Rectal smooth muscle tissue (tissue), 1 donor: ENCODE data around the gene CELF4.

Source experiments
- H3K27ac ChIP-seq: one replicate; pipeline ENCODE4 v1.7.0; 2013; ENCODE audit warnings: low read depth, low read length, inconsistent platforms
- H3K27me3 ChIP-seq: one replicate; pipeline ENCODE4 v1.7.0; 2013; ENCODE audit warnings: low read length; ENCODE audit not compliant: control insufficient read depth, insufficient read depth
- H3K36me3 ChIP-seq: one replicate; pipeline ENCODE4 v1.7.0; 2013; ENCODE audit warnings: low read length; ENCODE audit not compliant: control insufficient read depth, insufficient read depth
- H3K4me1 ChIP-seq: one replicate; pipeline ENCODE4 v1.7.0; 2013; ENCODE audit warnings: low read length; ENCODE audit not compliant: control insufficient read depth, insufficient read depth
- H3K4me3 ChIP-seq: one replicate; pipeline ENCODE4 v1.7.0; 2013; ENCODE audit warnings: low read length
- H3K9ac ChIP-seq: one replicate; pipeline ENCODE4 v1.7.0; 2013; ENCODE audit warnings: low read length

The CELF4 gene

DNA sequence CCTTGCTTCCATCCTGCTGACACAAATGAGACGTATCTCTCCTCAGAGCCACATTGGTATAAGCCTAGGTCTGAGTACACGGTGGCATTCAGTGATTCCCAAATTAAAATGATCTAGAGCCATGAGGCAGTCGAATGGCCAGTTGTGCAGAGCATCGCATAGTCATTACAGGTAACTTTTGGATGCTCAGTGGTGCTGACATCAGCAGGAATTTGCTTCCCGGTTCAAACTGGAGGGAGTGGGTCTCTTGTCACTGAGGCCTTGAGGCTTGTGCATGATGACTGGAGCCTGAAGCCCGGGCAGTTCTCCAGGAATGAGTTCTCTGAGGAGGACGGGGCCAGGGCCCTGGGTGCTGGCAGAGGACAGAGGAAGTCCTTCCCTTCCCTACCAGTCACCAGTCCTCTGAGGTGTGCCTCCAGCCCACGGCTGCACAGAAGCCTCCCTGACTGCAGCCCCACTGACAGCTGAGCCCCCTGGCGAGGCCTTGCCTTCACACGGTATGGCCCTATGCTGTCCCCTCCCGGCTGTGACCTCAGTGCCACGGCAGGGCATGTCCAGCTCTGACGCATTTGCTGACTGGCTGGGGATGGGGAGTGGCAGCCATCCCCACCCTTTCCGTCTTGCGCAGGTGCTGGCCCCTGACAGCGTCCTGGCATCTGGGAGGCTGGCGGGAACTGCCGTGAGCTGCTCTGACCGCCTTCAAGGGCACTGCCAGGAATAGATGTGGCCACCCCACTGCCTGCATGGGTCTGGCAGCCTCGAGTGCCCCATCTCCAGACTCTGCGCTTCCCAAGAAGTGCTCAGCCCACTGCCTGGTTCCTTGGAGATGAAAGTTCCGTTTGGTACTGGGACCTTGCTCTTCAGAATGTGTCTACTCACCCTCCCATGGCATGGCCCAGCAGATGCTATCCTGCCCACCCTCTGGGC, 117.4 kb downstream of the CELF4 start:
- Histone ChIP-seq H3K27ac (no peak overlapping the region), H3K4me3 (no peak overlapping the region), H3K9ac (no peak overlapping the region), H3K36me3 (no peaks in the 10 kb centered on the region), H3K27me3 (peaks cover 4% of the 10 kb centered on the region), H3K4me1 (peaks cover 11% of the 10 kb centered on the region)

DNA sequence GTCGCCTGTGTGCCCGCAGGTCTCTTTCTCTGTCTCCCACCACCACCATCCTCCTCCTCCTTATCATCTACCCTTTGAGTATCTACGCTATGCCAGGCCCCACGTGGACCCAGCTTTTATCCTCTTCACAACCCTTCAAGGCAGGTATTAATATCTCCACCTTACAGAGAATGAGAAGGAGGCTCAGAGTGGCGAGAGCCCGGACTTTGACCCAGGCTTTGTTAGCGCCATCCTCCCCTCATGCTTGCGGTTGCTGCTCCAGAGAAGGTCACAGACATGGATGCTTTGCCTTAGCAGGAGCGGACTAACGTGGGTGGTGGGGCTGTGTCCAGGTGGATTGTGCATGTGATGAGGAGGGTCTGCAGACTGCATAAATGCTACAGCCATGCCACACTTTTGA, 119.8 kb downstream of the CELF4 start:
- Histone ChIP-seq H3K27me3 (peaks cover 4% of the 10 kb centered on the region), H3K4me1 (peaks cover 4% of the 10 kb centered on the region), H3K9ac (no peak overlapping the region), H3K27ac (no peak overlapping the region), H3K4me3 (no peak overlapping the region), H3K36me3 (no peaks in the 10 kb centered on the region)

DNA sequence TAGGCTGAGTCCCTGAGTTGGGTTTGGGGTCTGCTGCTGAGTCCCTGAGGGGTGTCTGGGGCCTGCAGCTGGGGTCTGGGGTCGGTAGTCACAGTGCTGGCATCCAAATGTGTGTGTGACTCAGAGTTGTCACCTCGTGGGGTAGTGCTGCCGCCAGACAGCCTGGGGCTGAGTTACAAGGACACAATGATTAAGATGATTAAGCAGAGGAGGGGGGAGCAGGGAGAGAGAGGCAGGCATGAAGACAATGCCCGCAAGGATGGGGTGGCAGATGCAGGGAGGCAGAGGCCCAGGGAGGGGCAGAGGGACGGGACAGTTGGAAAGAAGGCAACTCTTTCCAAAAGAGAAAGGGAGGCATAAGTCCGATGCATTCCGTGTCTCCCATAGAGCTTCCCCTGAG, 120.2 kb downstream of the CELF4 start:
- H3K27ac ChIP-seq: no peak overlapping the region
- no peak overlapping the region for H3K9ac ChIP-seq
- peaks cover 4% of the 10 kb centered on the region for H3K27me3 ChIP-seq

DNA sequence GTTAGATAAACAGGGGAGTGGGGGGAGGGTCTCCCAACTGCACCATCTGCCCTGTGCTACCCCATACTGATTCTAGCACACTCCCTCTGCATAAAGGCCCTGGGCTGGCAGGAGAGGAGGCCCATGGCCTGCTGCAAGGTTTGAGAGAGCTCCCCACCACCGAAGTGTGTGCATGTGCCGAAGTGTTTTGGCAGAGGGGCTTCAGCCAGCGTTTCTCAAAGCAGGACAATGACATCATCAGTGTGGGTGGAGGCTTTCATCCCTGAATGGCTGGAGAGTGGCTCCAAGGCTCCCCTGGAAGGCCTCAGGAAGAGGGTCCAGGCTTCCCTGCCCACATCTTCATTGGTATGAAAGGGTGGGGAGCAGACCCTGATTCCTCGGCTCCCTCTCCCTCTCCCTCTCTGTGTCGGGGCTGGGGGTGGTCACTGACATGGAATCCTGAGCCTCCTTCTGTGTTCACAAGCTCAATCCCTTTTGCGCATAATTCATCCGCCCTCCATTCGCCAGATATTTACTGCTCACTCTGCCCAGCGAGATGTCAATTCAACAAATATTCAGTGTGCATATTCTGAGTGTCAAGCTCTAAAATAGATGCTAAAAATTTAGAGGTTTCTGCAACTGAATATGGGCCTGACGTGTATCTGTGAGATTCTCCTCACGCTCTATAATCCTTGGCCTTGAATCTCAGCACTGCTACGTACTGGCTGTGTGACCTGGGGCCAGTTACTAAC, 122.1 kb downstream of the CELF4 start:
- Histone ChIP-seq H3K36me3 (no peaks in the 10 kb centered on the region), H3K27me3 (peaks cover 4% of the 10 kb centered on the region), H3K9ac (no peak overlapping the region), H3K27ac (no peak overlapping the region), H3K4me1 (no peaks in the 10 kb centered on the region), H3K4me3 (no peak overlapping the region)

More for the DNA sequence above, 120.2 kb downstream of the CELF4 start:
- no peaks in the 10 kb centered on the region for H3K4me1 ChIP-seq
- no peak overlapping the region for H3K4me3 ChIP-seq
- H3K36me3 ChIP-seq: no peaks in the 10 kb centered on the region

DNA sequence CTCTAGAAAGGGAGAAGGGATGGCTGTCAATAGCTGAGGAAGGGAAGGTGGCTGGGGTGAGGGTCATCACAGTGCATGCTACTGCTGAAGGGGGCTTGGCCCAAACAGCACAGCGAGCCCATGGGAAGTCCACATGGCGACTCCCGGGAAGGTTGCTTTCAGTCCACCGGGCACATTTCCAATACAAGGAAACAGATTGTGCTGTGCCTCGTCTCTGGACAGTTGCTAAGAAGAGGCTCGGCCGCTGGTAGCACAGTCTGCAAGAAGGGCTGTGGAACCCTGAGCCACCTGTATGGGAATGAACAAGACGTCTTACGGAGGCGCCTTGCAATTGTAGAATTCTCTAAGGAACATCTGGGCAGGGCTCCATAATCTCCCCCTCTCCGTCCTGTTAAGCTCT, 123.1 kb downstream of the CELF4 start:
- Histone ChIP-seq H3K4me1 (no peaks in the 10 kb centered on the region), H3K36me3 (no peaks in the 10 kb centered on the region), H3K27ac (no peak overlapping the region), H3K4me3 (no peak overlapping the region), H3K9ac (no peak overlapping the region), H3K27me3 (peaks cover 4% of the 10 kb centered on the region)

DNA sequence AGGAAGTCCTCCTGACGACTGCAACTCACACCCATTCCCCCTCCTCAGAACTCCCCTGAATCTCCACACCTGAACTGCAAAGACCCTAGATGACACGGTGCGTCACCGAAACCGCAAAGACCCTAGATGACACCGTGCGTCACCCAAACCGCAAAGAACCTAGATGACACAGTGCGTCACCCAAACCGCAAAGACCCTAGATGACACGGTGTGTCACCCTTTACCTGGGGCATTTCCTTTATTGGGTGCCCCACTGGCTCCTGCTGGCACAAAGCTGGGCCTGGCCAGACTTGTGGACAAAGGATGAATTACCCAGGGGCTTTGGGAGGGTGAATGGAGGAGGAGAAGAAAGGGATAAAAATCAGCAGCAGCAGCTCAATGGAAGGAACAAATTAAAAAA, 123.8 kb downstream of the CELF4 start:
- no peak overlapping the region for H3K4me3 ChIP-seq
- H3K36me3 ChIP-seq: no peaks in the 10 kb centered on the region
- H3K27ac ChIP-seq: no peak overlapping the region
- H3K9ac ChIP-seq: no peak overlapping the region
- peaks cover 4% of the 10 kb centered on the region for H3K27me3 ChIP-seq
- no peaks in the 10 kb centered on the region for H3K4me1 ChIP-seq

DNA sequence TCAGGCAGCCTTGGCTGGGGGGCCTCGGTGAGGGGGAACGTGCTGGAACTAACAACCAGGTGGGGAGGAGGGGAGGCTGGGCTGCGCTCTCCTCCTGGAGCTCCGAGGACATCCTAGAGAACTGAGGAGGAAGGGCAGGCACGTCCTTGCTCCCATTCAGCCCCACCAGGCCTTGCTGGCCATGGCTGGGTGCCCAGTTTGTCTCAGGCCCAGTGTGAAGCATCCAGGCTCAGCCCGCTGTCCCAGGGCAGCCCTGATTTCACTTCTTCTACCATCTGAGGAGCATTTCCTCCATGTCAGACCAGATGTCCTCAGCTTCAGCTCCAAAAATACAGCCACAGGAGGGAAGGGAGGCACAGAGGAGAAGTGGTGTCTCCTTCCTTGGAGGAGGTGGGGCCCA, 125.4 kb downstream of the CELF4 start:
- H3K4me3 ChIP-seq: no peak overlapping the region
- H3K27ac ChIP-seq: no peak overlapping the region
- peaks cover 4% of the 10 kb centered on the region for H3K27me3 ChIP-seq
- H3K9ac ChIP-seq: no peak overlapping the region
- no peaks in the 10 kb centered on the region for H3K36me3 ChIP-seq
- no peaks in the 10 kb centered on the region for H3K4me1 ChIP-seq

DNA sequence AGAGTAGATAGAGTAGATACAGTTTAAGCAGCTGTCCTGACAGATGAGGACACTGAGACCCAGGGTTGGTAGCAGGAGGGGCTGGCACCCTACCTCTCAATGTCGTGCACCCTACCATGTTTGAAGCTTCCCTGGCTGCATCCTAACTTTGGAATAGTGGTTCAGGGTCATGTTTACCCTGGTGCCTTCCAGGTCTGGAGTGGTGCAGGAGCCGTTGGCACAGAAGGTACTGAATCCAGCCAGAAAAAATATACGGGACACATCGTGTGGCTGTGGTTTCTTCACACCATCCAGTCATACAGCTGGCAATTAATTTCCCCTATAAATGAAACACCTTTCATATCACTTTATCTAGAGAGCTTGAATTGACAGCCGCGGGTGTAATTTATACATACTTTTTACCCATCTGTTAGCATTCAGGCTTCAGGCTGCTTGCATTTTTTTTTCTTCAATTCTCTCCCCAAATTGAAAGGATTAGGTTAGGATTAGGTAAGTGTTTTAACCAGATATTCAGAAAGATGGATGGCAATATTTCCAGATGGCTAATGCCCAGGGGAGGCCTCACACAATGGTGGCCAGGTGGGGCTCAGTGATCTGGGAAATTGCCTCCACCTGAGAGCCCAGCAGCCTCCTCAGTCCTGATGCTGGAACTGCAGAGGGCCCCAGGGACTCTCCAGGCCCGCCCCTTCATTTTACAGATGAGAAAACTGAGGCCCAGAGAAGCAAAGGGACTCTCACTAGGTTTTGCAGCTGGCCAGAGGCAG, 127.0 kb downstream of the CELF4 start:
- Histone ChIP-seq H3K4me1 (no peaks in the 10 kb centered on the region), H3K36me3 (no peaks in the 10 kb centered on the region), H3K9ac (no peak overlapping the region), H3K27ac (no peak overlapping the region), H3K4me3 (no peak overlapping the region), H3K27me3 (peaks cover 3% of the 10 kb centered on the region)

DNA sequence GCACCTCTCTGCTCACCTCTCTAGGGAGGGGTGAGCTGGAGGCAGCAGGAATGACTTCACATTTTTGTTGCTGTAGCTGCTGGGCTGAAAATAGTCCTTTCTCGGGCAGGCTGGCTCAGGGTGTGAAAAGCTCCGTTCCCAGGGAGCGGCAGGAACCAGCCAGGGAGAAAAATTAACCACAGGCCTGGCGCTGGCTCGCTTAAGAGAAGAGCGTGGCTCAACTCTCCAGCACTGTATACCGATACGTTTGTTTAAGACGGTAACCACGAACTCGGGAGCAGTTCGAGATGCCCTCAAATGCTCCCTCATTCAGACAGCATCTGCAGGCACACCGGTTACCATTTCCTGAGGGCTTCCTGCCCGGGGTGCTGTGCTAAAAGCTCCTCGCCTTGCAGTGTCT, 129.6 kb downstream of the CELF4 start:
- Histone ChIP-seq H3K36me3 (no peaks in the 10 kb centered on the region), H3K27ac (no peak overlapping the region), H3K4me1 (no peaks in the 10 kb centered on the region), H3K9ac (no peak overlapping the region), H3K4me3 (no peak overlapping the region), H3K27me3 (no peaks in the 10 kb centered on the region)

DNA sequence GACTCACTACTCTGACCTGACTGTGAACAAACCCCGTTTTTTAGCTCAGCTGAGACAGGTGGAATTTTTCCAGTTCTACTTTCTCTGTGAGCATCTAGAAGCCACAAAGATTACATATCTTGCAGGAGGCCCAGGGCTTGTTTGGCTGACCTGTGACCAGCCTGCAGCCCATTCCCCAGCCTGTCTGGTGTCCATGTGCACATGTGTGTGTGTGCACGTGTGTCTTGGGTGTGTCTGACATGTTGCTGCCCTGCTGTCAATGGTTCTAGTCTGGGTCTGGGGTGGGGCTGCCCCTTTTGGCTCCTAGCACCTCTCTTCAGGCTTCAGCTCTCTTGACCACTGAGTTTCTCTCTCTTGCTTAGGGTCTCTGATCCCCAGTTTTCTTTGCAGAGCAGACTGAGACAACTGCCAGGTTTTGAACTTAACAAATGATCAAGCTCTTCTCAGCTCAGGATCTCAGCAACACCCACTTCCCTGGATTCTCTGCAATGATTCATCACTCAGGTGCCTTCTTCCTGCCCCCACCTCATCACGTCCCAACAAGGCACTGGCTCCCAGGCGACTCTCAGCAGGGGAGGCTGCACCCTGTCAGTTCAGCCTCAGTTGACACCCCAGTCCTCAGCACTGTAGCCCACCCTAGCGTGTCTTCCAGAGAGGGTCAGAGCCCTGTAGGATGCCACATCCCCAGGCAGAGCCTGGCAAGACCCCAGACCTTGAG, 130.3 kb downstream of the CELF4 start:
- Histone ChIP-seq H3K27ac (no peak overlapping the region), H3K4me1 (no peaks in the 10 kb centered on the region), H3K9ac (no peak overlapping the region), H3K4me3 (no peak overlapping the region), H3K36me3 (no peaks in the 10 kb centered on the region), H3K27me3 (no peaks in the 10 kb centered on the region)

DNA sequence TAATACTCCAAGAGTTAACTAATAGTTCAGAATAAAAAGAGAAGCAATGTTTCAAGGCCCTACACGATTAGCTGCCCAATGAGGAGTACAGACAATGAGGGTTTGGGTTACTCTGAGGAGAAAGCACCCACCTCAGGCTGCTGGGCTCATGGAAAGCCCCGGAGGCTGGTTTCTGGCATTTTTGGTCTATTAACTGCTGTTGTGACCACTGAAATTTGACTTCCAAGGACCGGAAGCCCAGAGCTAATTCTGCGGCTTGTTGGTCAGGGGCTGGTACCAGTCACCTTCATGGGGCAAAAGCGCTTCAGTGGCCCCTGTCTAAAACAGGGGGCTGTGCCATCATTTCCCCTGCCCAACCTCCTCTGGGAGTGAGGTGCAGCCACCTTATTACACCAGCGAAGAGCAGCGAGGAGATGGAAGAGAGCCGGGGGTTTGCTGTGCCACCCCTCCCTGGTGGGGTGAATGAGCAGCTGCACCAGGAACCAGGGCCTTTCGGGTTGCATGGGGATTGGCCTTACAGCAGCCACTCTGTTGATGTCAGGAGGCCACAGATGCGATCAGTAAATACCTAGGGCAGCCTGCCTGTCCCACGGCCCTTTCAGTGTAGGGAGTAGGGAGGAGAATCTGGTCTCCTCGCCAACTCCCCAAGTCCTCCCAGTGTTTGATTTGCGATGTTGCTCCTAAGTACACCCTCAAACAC, 131.3 kb downstream of the CELF4 start:
- Histone ChIP-seq H3K4me1 (no peaks in the 10 kb centered on the region), H3K27me3 (no peaks in the 10 kb centered on the region), H3K4me3 (no peak overlapping the region), H3K9ac (no peak overlapping the region), H3K27ac (no peak overlapping the region), H3K36me3 (no peaks in the 10 kb centered on the region)
